ENCODE measurements around the gene PYGM.

PYGM gene

DNA sequence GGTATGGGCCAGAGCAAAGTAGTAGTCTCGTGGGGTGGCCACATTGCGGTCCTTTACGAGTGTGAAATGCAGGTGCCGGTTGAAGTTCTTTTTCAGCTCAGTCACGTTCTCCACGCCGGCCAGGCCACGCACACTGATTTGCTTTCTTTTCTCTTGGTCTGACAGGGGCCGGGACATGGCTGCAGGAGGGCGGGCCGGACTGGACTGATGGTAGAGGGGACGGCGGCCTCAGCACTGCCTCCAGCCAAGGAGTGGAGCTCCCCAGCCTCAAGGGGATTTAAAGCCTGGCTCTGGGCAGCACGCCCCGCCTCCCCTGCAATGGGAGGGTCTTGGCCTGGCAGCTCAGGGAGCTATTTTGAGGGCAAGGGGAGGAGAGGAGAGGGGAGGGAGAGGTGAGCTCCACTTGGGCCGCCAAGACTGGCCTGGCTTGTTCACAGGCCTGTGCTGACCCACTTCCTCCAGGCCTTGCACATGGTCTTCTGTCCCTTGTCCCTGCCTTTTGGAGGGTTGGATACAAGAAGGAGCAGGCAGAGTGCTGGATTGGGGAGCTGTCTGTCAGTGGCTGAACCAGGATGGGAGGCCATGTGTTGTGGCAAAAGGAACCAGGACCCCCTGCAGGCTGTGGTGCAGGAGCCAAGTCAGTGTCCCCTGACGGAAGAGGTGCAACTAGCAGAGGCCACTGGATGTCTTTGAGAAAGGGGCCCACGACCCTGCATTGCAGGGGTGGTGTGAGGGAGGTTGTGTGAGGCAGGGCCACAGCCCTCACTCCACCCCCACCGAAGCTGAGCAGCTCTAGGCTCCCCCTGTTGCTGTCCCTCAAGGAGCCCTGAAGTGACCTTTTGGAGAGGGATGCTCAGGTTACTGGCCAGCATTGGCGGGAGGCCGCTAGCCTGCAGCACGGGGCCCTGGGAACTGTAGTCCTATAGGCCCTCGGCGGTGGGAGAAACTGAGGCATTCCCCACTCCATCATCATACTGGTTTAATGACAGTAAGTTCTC lies at the start of gene PYGM:
Gene PYGM (minus strand): TSS at position 253 of the 998 bp plus-strand sequence. CDS start 76 bp downstream, at position 177.
- FAIRE-seq, result peak; percentile 77

DNA sequence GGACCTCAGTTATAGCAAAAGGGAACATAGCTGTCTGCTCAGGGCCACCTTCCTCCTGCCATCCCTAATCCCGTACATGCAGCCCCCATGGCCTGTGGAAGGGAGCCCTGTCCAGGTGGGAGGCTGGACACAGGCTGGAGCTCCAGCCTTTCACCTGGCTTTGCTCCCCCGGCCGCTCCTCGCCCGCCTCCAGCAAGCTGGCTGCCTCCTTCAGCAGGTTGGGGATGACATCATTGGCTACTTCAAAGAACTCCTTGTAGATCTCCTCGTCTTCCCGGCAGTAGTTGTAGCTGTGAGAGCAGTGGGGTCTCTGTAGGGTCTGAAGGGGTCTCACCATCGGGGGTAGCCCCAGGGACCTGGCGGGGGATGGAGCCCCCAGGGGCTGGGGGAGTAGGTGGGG lies 45.7 kb upstream of the PYGM start:
- no peak for FAIRE-seq

DNA sequence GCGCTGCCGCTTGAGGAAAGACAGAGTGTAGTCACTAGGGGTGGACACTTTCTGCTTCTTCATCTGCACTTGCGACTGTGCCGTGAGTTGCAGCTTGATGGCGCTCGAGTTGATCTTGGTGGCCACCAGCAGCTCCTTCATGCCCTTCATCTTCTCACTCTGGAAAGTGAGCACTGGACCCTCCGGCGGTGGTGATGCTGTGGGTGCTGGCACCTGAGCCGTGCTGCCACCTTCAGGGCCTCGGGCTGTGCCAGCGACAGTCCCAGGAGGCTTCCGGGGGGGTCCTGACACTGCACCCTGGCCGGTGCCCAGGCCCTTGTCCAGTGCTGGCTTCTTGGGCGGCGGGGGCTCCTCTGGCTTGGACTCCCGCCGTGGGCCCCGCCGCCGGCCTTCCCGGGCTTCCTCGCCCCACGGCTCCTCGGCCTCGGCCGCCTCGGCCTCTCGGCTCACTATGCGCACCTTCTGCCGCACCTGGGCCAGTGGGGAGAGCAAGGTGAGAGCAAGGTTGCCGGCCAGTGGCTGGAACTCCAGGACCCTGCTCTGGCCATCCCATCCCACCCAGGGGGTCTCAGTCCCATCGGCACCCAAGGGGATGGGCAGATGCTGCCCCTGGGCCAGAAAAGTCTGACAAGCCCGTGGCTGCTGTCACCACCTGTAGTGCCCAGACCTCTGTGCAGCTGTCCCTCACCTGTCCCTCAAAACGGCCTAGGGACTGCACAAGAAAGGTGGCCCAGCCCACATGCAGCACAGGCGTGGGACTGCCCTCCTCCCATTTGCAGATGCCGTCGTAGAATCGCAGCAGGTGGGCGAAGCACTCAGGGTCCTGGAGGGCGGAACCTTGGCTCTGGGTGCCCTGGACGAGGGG lies 44.8 kb upstream of the PYGM start:
- FAIRE-seq, result no peak

DNA sequence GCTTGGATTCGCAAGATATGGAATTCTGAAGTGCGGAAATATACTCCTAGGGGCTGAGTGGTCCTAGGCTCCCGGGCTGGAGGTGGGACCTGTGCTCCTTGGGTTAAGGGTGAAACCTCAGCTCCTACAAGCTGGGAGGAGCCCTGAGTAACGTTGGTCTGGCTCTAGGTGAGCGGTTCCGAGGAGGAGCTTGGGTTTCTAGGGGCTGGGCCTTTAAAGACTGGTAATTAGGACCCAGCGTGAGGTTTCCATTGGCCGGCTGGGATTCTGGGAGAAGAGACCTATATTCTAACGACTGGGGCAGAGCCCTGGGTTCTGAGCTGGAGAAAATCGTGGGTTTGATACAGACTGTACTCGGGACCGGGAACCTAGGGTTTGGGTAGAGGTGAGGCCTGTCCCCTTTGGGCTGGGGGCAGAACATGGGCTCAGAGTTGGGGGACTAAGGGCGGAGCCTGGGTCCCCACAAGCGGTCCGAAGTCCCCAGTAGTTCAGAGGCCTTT lies 44.1 kb upstream of the PYGM start:
- no peak for FAIRE-seq

DNA sequence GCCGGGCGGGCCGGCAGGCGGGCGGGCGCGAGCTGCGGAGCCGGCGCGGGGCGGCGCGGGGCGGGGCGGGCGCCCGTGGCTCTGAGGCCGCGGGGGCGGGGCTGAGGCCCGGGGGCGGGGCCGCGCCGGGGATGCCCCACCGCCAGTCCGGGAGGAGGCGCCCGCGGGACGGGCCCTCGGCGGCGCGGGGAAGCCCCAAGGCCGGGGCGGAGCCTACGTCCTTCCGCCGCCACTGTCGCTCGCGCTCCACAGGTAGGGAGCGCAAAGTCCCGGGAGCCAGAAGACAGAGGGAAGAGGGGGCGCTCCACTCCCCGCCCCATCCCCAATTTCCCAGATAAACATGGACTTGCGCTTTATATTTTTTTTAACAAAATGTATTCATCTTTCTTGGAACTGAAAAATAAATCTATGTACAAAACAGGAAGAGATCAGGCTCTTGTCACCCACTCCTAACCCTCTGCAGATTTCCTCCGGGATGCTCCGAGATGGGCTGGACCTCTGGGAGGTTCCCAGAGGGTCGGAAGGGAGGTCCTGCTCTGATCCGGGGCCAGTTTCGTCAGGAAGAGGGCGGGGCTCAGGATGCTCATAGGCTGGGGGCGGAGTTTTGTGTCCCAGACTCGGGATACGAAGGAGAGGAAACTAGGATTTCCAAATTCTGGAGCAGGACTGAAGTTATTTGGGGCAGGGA lies 43.5 kb upstream of the PYGM start, which contains the start of gene MAP4K2:
Gene MAP4K2 (minus strand): TSS at position 57 of the 688 bp plus-strand sequence. CDS start 65 bp downstream, outside the sequence.
- FAIRE-seq, result peak; percentile 9

DNA sequence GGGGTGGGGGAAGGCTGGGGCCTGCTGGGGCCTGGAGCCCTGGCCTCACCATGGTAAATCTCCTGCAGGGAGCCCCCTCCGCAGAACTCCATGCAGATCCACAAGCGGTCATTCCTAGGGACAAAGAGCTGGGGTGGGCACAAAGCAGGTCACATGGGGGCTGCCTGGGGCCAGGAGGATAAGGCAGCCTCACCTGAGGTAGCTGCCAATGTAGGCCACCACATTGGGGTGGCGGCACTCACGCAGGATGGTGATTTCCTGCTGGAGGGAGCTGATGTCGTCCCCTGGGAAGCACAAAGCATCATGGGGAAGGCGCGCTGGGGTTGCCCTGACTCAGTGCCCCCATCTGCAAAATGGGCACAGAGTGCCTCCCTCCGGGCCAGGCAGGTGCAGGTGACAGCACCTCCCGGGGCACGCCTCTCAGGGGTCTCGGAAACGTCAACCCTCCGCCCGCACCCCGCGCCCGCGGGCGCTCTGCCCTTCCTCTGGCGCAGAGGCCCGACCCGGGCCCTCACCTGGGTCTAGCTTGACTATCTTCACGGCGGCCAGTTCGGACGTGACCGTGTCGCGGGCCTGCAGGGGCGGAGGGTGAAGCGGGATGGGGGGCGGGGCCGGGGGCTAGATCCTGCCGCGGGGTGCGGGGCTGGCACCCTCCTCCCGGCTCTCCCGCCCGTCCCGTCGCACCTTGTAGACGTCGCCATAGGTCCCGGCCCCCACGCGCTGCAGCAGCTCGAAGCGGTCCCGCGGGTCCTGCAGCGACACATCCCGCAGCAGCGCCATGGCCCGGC lies 42.8 kb upstream of the PYGM start:
- no peak for FAIRE-seq

DNA sequence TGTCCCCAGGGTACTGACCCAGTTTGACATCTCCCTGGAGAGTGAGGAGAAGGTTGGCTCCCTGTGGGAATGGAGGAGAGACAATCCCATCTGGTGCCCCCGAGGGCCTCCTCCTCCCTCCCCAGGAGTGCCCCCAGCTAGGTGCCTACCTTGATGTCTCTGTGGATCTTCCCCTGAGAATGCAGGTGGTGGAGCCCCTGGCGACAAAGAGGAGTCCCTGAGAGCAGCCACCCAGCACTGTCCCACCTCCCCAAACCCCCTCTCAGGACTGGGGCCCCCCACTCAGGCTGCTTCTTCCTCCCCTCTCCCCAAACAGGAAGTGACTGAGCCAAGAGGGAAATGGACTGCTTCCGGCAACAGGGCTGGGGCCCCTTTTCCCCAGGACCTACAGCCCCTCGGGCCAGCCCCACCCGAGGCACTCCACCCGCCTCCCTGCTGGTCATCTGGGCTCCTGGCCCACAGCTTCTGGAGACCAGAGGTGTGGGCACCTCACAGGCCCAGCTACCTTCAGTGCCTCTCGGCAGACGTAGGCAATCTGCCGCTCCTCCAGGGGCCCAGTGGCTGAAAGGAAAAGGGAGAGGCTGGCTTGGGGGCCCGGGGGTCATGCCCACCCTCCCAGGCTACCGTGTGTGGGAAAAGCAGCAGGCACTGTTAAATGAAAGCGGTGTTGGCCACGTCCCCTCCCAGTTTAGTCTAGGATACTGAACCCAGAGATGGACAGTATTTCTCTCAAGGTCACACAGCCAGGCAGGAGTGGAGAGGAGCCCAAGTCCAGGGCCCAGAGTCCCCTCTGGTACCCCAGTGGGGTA lies 42.0 kb upstream of the PYGM start:
- FAIRE-seq, result no peak

DNA sequence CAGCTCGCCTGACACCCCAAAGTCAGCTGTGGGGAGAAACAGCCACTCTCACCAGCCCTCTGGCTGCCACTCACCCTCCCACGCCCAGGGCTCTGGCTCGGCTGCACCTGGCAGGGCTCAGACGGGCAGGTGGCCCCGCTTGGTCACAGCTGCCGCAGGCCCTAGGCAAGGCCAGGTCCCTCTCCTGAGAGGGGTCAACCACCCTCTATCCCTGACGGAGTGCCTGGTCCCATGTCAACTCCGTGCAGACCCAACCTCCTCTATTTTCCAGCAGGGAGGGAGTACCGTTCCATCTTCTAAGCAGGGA lies 41.3 kb upstream of the PYGM start:
- no peak for FAIRE-seq

DNA sequence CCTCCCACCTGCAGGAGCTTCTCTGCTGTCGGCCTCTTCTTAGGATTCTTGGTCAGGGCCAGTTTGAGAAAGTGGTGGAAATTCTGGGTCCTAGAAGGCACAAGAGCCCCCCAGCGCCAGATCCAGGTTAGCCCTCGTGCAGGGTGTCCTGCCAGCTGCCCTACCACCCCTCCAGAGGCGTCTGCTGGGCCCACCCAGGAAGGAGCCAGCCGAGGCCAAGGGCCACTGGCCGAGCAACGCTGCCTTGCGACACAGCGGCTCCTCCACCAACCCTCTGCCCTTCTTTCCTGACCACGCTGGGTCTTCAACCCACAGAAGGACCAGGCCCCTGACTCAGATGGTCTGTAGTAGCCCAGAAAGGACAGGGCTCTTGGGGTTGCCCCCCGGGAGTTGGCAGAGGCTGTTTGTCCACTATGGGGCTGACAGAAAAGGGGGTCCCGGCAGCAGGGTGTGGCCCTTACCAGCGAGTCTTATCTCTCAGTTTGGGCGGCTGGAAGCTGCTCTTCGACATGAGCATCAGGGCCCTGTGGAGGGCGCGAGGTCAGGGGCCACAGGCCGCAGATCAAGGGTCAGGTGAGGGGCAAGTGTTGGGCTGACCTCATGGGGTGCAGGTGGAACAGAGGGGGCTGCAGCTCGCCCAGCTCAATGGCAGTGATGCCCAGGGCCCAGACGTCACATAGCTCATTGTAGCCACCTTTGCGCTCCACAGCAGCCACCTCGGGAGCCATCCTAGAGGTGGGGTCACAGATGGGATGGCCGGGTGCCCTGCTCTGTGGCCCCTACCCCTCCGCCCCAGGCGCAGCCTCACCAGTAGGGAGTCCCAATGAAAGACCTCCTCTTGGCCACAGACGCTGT lies 40.8 kb upstream of the PYGM start:
- FAIRE-seq, result no peak

DNA sequence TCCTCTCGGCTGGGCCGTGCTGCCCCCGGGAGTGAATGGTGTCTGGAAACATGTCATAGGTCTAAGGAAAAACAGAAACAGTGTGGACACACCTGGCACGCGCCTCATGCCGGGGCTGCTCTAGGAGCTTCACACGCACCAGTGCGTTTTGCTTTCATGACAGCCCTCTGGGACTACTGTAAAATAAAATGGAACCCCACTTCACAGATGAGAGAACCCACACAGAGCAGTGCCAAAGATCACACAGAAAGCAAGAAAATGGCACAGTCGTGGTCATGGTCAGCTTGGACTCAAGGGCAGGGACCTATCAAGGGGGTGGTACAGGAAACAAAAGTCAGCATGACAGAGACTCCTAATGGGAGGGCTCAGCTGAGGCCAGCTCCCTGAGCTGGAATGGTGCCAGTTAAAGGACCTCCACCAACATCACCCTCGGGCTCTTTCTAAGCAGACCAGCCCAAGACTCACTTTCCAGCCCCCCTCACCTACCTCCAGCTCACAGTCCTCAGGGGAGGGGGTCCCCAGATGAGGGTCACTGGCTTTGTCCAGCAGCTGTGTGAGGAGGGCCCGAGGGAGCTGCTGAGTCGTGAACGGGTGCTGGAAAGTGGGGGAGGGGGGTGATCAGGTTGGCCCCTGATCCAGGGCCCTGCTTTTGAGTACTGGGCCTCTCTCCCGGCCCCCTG lies 40.0 kb upstream of the PYGM start:
- FAIRE-seq, result no peak

DNA sequence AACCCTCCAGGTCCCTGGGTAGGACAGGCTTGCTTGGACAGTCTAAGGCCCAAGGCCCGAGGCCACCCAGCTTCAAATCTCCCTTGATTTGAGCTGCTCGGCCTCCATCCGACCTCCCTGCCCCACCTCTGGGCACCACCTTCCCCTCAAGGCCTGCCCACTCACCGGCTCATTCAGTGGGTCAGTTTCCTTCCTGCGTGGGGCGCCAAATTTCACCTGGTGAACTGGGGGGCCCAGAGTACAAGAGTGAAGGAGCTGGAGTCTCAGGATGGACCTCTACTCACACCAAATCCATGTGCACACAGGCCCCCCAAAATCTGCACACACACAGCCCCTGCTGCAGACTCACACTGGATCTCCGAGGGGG lies 39.5 kb upstream of the PYGM start:
- no peak for FAIRE-seq

DNA sequence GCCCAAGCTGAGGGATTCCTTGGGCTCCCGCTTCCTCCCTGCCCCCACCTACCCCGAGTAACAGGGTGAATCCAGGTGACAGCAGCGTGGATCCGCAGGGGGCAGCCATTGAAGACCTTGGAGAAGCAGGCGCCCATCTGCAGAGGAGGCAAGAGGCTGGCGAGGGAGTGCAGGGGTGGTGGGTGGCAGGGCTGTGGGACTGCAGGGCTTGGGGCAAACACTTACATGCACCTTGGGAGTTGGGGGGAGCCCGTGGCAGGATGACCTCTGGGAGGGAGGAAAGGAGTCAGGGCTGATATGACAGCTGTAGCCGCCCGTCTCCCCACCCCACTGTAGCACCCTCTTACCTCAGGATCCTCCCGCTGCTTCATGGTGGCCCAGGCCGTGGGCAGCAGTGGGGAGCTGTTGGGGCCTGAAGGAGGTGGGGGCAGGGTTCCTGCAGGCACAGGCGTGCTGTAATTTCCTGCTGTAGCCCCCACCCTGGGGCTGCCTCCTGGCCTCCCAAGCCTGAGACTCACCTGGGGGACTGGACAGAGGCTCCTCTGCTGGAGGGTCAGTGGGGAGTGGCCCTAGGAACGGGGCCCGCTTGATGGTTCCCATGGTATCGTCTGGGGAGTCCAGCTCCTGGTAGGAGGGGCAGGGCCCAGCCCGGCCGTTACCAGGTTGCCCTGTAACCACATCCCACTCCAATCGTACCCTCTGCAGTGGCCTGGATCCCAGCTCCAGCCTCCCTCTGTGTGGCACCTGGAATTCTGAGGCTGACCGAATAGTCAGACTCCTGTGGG lies 37.2 kb upstream of the PYGM start:
- FAIRE-seq, result no peak

DNA sequence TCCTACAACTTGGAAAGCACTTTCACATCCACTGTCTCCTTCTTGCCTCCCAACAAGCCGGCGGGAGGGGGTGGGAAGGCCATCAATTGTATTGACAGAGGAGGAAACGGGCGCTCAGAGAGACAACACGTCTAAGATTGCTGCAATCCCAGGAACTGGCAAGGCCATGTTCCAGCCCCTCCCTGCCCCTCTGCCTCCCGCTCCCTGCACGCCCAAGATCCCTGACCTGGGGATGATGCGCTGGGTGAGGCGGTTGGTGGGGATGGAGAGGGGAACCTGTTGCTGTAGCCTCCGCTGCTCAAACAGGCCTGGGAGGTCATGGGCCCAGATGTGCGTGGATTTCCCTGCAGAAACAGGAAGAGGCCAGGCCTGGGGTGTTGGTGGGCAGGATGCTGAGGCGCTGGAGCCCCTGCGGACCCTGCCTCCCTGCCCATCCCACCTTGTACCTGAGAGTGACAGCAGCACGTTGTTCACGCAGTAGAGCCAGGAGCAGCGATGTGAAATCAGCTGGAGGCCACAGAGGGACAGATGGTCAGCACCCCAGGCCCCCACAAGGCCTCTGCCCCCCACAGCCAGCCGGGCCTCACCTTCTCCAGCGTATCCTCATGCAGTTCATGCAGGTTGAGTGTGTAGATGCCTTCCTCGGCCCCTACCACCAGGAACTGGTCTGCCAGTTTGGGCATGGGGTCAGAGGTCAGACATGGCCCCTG lies 36.4 kb upstream of the PYGM start:
- no peak for FAIRE-seq

DNA sequence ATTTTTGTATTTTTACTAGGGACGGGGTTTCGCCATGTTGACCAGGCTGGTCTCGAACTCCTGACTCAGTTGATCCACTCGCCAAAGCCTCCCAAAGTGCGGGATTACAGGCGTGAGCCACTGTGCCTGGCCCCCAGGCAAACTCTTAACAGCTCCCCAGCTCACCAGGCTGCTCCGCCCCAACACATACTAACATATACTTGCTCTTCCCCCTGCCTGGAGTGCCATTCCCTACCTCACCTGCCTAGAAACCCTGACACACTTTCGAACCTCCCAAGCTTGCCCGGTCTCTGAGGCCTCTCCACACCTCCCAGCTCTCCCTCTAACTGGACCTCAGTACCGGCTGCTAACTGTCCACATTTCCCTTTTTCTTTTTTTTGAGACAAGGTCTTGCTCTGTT lies 34.8 kb upstream of the PYGM start:
- FAIRE-seq, result no peak

DNA sequence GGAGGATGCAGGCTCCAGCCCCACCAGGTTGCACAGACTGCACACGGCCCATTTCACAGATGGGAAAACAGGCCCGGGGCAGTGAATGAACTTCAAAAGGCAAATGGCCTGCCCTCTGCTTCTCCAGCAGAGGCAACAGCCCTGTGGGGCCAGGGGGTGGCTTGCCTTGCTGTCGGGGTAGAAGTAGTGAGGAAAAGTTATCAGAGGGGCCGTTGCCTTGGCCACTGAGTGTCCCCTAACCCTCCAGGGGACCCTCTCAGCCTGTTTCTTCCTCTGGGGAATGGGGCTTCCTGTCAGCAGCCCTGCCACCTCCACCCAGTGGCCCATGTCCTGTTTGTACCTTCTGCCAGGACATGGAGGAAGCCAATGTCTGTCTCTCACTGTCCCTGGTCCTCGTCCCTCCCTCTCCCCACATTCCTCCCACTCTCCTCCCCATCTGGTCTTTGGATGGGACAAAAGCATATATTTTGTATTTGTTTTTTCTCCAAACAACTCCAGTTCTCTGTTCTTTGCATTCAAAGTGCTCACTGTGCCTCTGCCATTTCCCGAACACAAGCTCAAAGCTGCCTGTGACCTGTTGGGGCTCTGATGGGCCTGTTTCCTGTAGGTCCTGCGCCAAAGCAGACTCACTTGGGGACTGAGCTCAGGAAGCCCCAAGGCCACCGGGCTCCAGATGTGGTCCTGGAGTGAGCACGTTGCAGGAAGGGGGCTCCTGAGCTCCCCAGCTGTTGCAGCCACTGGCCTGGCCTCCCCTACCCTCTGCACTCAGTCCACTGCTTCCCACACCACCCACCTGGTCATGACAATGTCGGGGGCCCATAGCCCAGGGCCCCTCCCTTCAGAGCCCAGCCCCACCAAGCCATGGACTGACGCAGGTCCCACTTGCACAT lies 33.7 kb upstream of the PYGM start:
- no peak for FAIRE-seq

DNA sequence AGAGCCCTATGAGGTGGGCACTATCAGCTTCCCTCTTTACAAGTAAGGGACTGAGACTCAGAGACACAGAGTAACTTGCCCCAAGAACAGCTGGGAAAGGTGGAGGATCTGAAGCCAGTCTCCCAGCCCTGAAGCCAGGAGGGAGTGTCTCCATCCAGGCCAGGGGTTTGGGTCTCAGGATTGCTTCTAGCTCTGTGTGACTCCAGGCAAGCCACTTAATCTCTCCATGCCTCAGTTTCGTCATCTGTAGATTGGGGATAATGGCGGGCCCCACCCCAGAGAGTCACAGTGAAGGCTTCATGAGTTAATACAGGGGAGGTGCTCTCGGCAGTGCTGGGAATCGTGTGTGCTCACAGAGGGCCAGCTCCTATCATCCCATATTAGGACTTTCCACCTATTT lies 32.7 kb upstream of the PYGM start:
- no peak for FAIRE-seq

DNA sequence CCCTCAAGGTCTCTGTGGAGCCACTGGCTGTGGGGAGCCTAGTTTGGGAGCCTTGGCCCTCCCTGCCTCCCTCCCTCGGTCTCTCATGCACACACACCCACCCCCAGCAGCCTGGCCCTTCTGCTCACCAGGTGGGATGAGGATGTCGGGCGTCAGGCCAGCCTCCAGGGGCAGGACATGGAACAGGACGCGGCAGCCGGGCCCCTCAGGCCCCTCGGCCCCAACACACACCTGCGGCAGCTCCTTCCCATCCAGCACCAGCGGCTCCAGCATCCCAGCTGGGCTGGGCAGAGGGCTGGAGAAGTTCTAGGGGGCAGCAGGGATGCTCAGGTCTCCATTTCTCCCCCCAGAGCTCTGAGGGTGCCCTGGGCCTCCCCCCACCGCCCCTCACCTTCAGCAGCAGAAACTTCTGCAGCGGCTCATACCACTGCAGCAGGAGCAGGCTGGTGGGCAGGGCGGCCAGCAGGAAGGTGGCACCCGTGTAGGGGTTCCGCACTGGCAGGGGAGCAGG lies 32.1 kb upstream of the PYGM start:
- no peak for FAIRE-seq

Data from TTC549 (cell line).